Nephron progenitor cell (in vitro differentiated cells): Measurements from ENCODE around the gene TAS1R1.

ENCODE experiments used
- DNase-seq: peaks from one replicate; pipeline ENCODE4 v3.0.0; 2021
- H3K27ac Mint-ChIP-seq: 2 replicates; pipeline ENCODE4 v1.8.0; 2021; ENCODE audit warnings: mild to moderate bottlenecking, moderate library complexity, mixed read lengths
- H3K27me3 Mint-ChIP-seq: 2 replicates; pipeline ENCODE4 v1.8.0; 2021; ENCODE audit warnings: mild to moderate bottlenecking, low read depth, mixed read lengths; ENCODE audit not compliant: poor library complexity
- H3K36me3 Mint-ChIP-seq: 2 replicates; pipeline ENCODE4 v1.8.0; 2021; ENCODE audit warnings: low read depth, mixed read lengths
- H3K4me1 Mint-ChIP-seq: 2 replicates; pipeline ENCODE4 v1.8.0; 2021; ENCODE audit warnings: mixed read lengths
- H3K4me3 Mint-ChIP-seq: 2 replicates; pipeline ENCODE4 v1.8.0; 2021; ENCODE audit warnings: mild to moderate bottlenecking, moderate library complexity, mixed read lengths
- H3K9me3 Mint-ChIP-seq: 2 replicates; pipeline ENCODE4 v1.8.0; 2021; ENCODE audit warnings: mild to moderate bottlenecking, moderate library complexity, mixed read lengths
- TF ChIP-seq, protein P1 (sequence below): fragments of 200-600 bp; sonication (generic); IDR thresholded peaks from 2 replicates; pipeline ENCODE4 v1.5.0; 2021; ENCODE audit warnings: antibody characterized with exemption

Gene TAS1R1

GRCh38 chr1:6621429-6622391 is 66.6 kb downstream of the TAS1R1 start:
- DNase-seq = no peak
- H3K27ac Mint-ChIP-seq = peak overlapping the region; percentile 91
- no peak overlapping the region for H3K4me3 Mint-ChIP-seq
- no peaks in the 10 kb centered on the region for H3K27me3 Mint-ChIP-seq
- TF ChIP-seq, protein P1, sequence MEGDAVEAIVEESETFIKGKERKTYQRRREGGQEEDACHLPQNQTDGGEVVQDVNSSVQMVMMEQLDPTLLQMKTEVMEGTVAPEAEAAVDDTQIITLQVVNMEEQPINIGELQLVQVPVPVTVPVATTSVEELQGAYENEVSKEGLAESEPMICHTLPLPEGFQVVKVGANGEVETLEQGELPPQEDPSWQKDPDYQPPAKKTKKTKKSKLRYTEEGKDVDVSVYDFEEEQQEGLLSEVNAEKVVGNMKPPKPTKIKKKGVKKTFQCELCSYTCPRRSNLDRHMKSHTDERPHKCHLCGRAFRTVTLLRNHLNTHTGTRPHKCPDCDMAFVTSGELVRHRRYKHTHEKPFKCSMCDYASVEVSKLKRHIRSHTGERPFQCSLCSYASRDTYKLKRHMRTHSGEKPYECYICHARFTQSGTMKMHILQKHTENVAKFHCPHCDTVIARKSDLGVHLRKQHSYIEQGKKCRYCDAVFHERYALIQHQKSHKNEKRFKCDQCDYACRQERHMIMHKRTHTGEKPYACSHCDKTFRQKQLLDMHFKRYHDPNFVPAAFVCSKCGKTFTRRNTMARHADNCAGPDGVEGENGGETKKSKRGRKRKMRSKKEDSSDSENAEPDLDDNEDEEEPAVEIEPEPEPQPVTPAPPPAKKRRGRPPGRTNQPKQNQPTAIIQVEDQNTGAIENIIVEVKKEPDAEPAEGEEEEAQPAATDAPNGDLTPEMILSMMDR = no peak
- peaks cover 55% of the 10 kb centered on the region for H3K36me3 Mint-ChIP-seq
- H3K9me3 Mint-ChIP-seq = no peaks in the 10 kb centered on the region
- peaks cover 45% of the 10 kb centered on the region for H3K4me1 Mint-ChIP-seq

GRCh38 chr1:6622396-6623152 is 67.5 kb downstream of the TAS1R1 start:
- Mint-ChIP-seq H3K27me3 (no peaks in the 10 kb centered on the region), H3K4me1 (peaks cover 46% of the 10 kb centered on the region)

DNA sequence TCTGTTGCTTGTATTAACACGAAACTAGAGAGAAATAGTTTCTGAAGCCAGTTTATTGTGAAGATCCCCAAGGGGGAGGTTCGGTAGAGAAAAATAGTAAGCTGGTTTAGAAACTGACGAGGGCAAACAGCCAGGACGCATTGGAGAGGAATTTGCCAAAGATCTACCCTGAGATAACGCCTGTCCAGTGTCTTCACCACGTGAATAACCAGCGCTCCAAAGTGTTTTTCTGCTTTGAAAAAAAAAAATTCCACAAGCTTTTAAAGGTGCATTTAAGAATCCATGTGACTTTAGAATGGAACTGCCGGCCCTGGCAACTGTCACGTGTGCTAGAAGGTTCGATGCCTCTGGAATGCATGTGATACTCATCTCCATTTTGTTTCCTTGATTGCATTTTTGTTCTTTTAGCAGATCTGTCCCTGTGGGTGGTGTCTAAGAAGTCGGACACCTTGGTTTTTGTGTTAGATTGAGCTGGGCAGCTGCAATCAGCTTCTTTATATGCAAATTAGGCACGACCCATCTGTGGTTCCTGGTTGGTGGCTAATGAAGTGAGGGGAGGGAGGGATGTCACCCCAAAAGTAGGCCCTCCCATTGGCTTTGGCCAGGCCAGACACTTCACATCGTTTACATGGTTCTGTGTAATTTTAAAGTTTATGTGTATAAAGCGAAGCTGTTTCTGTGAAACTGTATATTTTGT is 68.3 kb downstream of the TAS1R1 start:
- Mint-ChIP-seq H3K27me3 (no peaks in the 10 kb centered on the region), H3K36me3 (peaks cover 67% of the 10 kb centered on the region), H3K4me3 (no peak overlapping the region), H3K27ac (peak overlapping the region; percentile 67), H3K9me3 (no peaks in the 10 kb centered on the region), H3K4me1 (peaks cover 49% of the 10 kb centered on the region)
- TF ChIP-seq, protein P1 = no peak
- DNase-seq = no peak

More at GRCh38 chr1:6622396-6623152, 67.5 kb downstream of the TAS1R1 start:
- H3K4me3 Mint-ChIP-seq = no peak overlapping the region
- TF ChIP-seq, protein P1 = no peak
- peaks cover 60% of the 10 kb centered on the region for H3K36me3 Mint-ChIP-seq
- H3K9me3 Mint-ChIP-seq = no peaks in the 10 kb centered on the region
- peak overlapping the region; percentile 91 for H3K27ac Mint-ChIP-seq
- DNase-seq = no peak

- TF ChIP-seq, protein P1 = no peak
- Mint-ChIP-seq H3K27ac (peak within 1 kb of the TSS; percentile 88), H3K36me3 (peaks cover 61% of the 10 kb centered on the region), H3K4me1 (peaks cover 49% of the 10 kb centered on the region), H3K27me3 (no peaks in the 10 kb centered on the region), H3K9me3 (no peaks in the 10 kb centered on the region), H3K4me3 (peak within 1 kb of the TSS; percentile 92)
- DNase-seq = peak; percentile 94
These were observed 69.8 kb downstream of the TAS1R1 start, which contains the start of gene THAP3 for GRCh38 chr1:6624710-6625583. Gene THAP3, plus strand, starts transcription at chr1:6624868. Its CDS starts 351 bp downstream, at chr1:6625219.

GRCh38 chr1:6625584-6626149 is 70.6 kb downstream of the TAS1R1 start:
- peaks cover 49% of the 10 kb centered on the region for H3K4me1 Mint-ChIP-seq
- no peaks in the 10 kb centered on the region for H3K9me3 Mint-ChIP-seq
- peaks cover 60% of the 10 kb centered on the region for H3K36me3 Mint-ChIP-seq
- TF ChIP-seq, protein P1 = no peak
- no peak for DNase-seq
- no peak overlapping the region for H3K27ac Mint-ChIP-seq
- H3K27me3 Mint-ChIP-seq = no peaks in the 10 kb centered on the region
- peak overlapping the region; percentile 92 for H3K4me3 Mint-ChIP-seq
